Naive thymus-derived CD4-positive, alpha-beta T cell (primary cell): Measurements from ENCODE around the gene SKAP1. TPM values are rescaled to one million over a fixed set of nuclear protein-coding genes. Genes with fewer than 3 reads are reported as not detected.

ENCODE experiments used
- ATAC-seq: fragments of 150-1000 bp; cut with Tn5 transposase; 2 replicates; pipeline ENCODE4 v1.10.0; 2021; ENCODE audit warnings: mild to moderate bottlenecking, moderate library complexity
- CTCF ChIA-PET: fragments of 350-600 bp; sonication (Branson Sonifier 250); formaldehyde crosslinking; loops from one replicate; lab custom pipeline; 2021; ENCODE audit warnings: antibody characterized with exemption; lab: Charles Lee
- POLR2A ChIA-PET: fragments of 350-600 bp; sonication (Branson Sonifier 250); formaldehyde crosslinking; loops from one replicate; lab custom pipeline; 2021; ENCODE audit warnings: antibody characterized with exemption, inconsistent platforms; lab: Charles Lee
- DNase-seq, 9 donors: peaks; one replicate each; pipeline versions ENCODE4 v3.0.0 to v3.0.0-alpha.2; 2020 to 2022; ENCODE audit warnings: mixed read lengths in 1 of 9
- H3K27ac ChIP-seq: one replicate; pipeline ENCODE4 v1.7.0; 2013; ENCODE audit warnings: mild to moderate bottlenecking, low read depth, low read length, moderate library complexity
- H3K27me3 ChIP-seq, 2 donors: one replicate each; pipeline ENCODE4 v1.7.0; 2013; ENCODE audit warnings: low read length in 2 of 2, mild to moderate bottlenecking in 2 of 2, moderate library complexity in 2 of 2; ENCODE audit not compliant: control insufficient read depth in 2 of 2, insufficient read depth in 2 of 2
- H3K36me3 ChIP-seq, 3 experiments: 1 replicate in 2 of 3; 2 replicates in 1 of 3; pipeline ENCODE4 v1.7.0; 2013; ENCODE audit warnings: low read length in 3 of 3, mild to moderate bottlenecking in 3 of 3, moderate library complexity in 1 of 3; ENCODE audit not compliant: insufficient read depth in 3 of 3, control insufficient read depth in 2 of 3
- H3K4me1 ChIP-seq, 2 donors: one replicate each; pipeline ENCODE4 v1.7.0; 2013; ENCODE audit warnings: low read length in 2 of 2, mild to moderate bottlenecking in 2 of 2, moderate library complexity in 1 of 2; ENCODE audit not compliant: control insufficient read depth in 2 of 2, insufficient read depth in 2 of 2
- H3K4me3 ChIP-seq: 2 replicates; pipeline ENCODE4 v1.7.0; 2013; ENCODE audit warnings: mild to moderate bottlenecking, low read length
- H3K9me3 ChIP-seq, 3 experiments: 1 replicate in 2 of 3; 2 replicates in 1 of 3; pipeline ENCODE4 v1.7.0; 2013; ENCODE audit warnings: low read length in 3 of 3; ENCODE audit not compliant: control insufficient read depth in 2 of 3
- H3K27ac Mint-ChIP-seq, 9 donors: one replicate each; pipeline ENCODE4 v1.8.0; 2020 to 2022; ENCODE audit warnings: mixed read lengths in 9 of 9, mild to moderate bottlenecking in 8 of 9, moderate library complexity in 5 of 9, inconsistent platforms in 2 of 9
- H3K27me3 Mint-ChIP-seq, 5 donors: one replicate each; pipeline ENCODE4 v1.8.0; 2021 to 2022; ENCODE audit warnings: mixed read lengths in 5 of 5, mild to moderate bottlenecking in 1 of 5
- H3K36me3 Mint-ChIP-seq, 5 donors: one replicate each; pipeline ENCODE4 v1.8.0; 2020 to 2022; ENCODE audit warnings: mixed read lengths in 5 of 5, mild to moderate bottlenecking in 3 of 5, inconsistent platforms in 1 of 5
- H3K4me1 Mint-ChIP-seq, 7 donors: one replicate each; pipeline ENCODE4 v1.8.0; 2020 to 2022; ENCODE audit warnings: mixed read lengths in 7 of 7, mild to moderate bottlenecking in 3 of 7, inconsistent platforms in 1 of 7
- H3K4me3 Mint-ChIP-seq, 10 donors: one replicate each; pipeline ENCODE4 v1.8.0; 2020 to 2022; ENCODE audit warnings: mild to moderate bottlenecking in 10 of 10, mixed read lengths in 10 of 10, moderate library complexity in 6 of 10, inconsistent platforms in 2 of 10
- H3K9me3 Mint-ChIP-seq, 11 donors: one replicate each; pipeline ENCODE4 v1.8.0; 2020 to 2022; ENCODE audit warnings: mixed read lengths in 11 of 11, mild to moderate bottlenecking in 4 of 11, inconsistent platforms in 1 of 11, moderate library complexity in 1 of 11
- intact Hi-C, 2 donors: fragments of 100-400 bp; cut with micrococcal nuclease; formaldehyde crosslinking; loops; one replicate each; pipeline ENCODE4 v1.15.1; 2023
- polyA plus RNA-seq, 2 donors: library from polyadenylated mRNA; unstranded; fragments of 300-500 nt; fragmentation: Illumina TruSeq; gene quantifications; one replicate each; pipeline ENCODE4 v1.2.3, GENCODE V29; 2021
- total RNA-seq, 6 experiments: library from RNA in 5 of 6; stranded (reverse) in 5 of 6; gene quantifications; 1 replicate in 5 of 6; 2 replicates in 1 of 6; pipeline ENCODE4 v1.2.3 and lab custom pipeline; 2021 to 2026

SKAP1 gene
- total and polyA plus RNA-seq, 7 experiments from 2014 or later: 99.3 to 289 (median 109) TPM

GRCh38 chr17:48121923-48122664, 307.9 kb downstream of the SKAP1 start:
- Histone ChIP-seq H3K36me3 (peaks cover 3 to 44% (median 5%) of the 10 kb centered on the region in 3 experiments), H3K27me3 (no peaks in the 10 kb centered on the region), H3K4me3 (no peak overlapping the region), H3K9me3 (no peaks in the 10 kb centered on the region), H3K4me1 (no peaks in the 10 kb centered on the region), H3K27ac (no peak overlapping the region)
- peaks cover 0 to 28% (median 16%) of the 10 kb centered on the region in 5 donors for H3K36me3 Mint-ChIP-seq
- H3K9me3 Mint-ChIP-seq: no peaks in the 10 kb centered on the region
- no peak overlapping the region for H3K4me3 Mint-ChIP-seq
- DNase-seq (no peak), ATAC-seq (no peak)
- CTCF ChIA-PET: interaction anchor here (1.3 kb wide), 1 partner anchor 9 kb away, joined by 5 read pairs; no protein-coding TSS in a partner anchor
- peak overlapping the region in 1 of 9 donors; percentile 58 for H3K27ac Mint-ChIP-seq
- POLR2A ChIA-PET: no interaction called here
- peaks cover 0 to 4% (median 0%) of the 10 kb centered on the region in 7 donors for H3K4me1 Mint-ChIP-seq
- no peaks in the 10 kb centered on the region for H3K27me3 Mint-ChIP-seq
- intact Hi-C loops: no loop called here

- peaks cover 0 to 16% (median 0%) of the 10 kb centered on the region in 3 experiments for H3K36me3 ChIP-seq
- DNase-seq: peak; percentile 32 to 77 (median 64)
- H3K9me3 ChIP-seq: no peaks in the 10 kb centered on the region
- no peaks in the 10 kb centered on the region for H3K27me3 ChIP-seq
- Mint-ChIP-seq H3K9me3 (no peaks in the 10 kb centered on the region), H3K36me3 (peaks cover 0 to 18% (median 4%) of the 10 kb centered on the region in 5 donors), H3K4me3 (peak overlapping the region; percentile 55 to 82 (median 70)), H3K27me3 (no peaks in the 10 kb centered on the region), H3K4me1 (peaks cover 39 to 48% (median 41%) of the 10 kb centered on the region in 7 donors), H3K27ac (peak overlapping the region; percentile 84 to 97 (median 90))
- ChIA-PET POLR2A (interaction anchor here (0.6 to 1.5 kb wide), 3 partner anchors 11 to 30 kb away, joined by 3 to 5 read pairs (median 4); partner anchors contain the start of gene CBX1), CTCF (interaction anchor here (0.5 to 2.1 kb wide), 8 partner anchors 10 to 164 kb away, joined by 3 to 13 read pairs (median 4); no protein-coding TSS in a partner anchor)
- peak overlapping the region; percentile 37 for H3K4me3 ChIP-seq
- ATAC-seq: peak; percentile 90
- peaks cover 18 to 29% of the 10 kb centered on the region in 2 donors for H3K4me1 ChIP-seq
- H3K27ac ChIP-seq: no peak overlapping the region
- intact Hi-C loops: loop anchor here in 1 of 2 donors (1.0 to 2.0 kb wide), 3 partner anchors 14 to 33 kb away; no protein-coding TSS in a partner anchor
These were observed 316.8 kb downstream of the SKAP1 start for GRCh38 chr17:48113201-48113676.

DNA sequence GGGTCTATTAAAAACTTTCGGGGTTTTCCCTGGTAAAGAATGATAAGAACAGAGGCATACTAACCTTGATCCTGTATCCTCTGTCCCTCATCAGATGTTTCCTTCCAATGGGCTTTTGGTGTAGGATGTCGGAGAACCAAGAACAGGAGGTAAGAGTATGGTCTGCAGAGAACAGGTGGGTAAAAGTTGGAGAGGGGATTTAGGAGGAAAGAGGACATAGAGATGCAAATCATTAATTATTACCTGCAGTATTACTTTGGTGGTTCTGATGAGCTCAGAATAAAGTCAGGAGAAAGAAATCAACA, 318.1 kb downstream of the SKAP1 start:
- peaks cover 47 to 57% (median 51%) of the 10 kb centered on the region in 7 donors for H3K4me1 Mint-ChIP-seq
- Histone ChIP-seq H3K27ac (no peak overlapping the region), H3K36me3 (peaks cover 0 to 15% (median 0%) of the 10 kb centered on the region in 3 experiments), H3K27me3 (no peaks in the 10 kb centered on the region), H3K4me3 (no peak overlapping the region), H3K4me1 (peaks cover 25 to 30% of the 10 kb centered on the region in 2 donors), H3K9me3 (no peaks in the 10 kb centered on the region)
- H3K27ac Mint-ChIP-seq: peak overlapping the region; percentile 68 to 92 (median 85)
- H3K27me3 Mint-ChIP-seq: no peaks in the 10 kb centered on the region
- POLR2A ChIA-PET: interaction anchor here (0.8 to 1.3 kb wide), 3 partner anchors 9 to 67 kb away, joined by 3 to 4 read pairs (median 3); no protein-coding TSS in a partner anchor
- DNase-seq (no peak), ATAC-seq (no peak)
- CTCF ChIA-PET: interaction anchor here (1.7 to 2.1 kb wide), 3 partner anchors 18 to 162 kb away, joined by 4 to 13 read pairs (median 12); no protein-coding TSS in a partner anchor
- peak overlapping the region in 5 of 10 donors; percentile 17 to 63 (median 48) for H3K4me3 Mint-ChIP-seq
- intact Hi-C loops: loop anchor here in 1 of 2 donors (2.0 kb wide), 1 partner anchor 13 kb away; no protein-coding TSS in a partner anchor
- peaks cover 0 to 18% (median 0%) of the 10 kb centered on the region in 5 donors for H3K36me3 Mint-ChIP-seq
- H3K9me3 Mint-ChIP-seq: no peaks in the 10 kb centered on the region

DNA sequence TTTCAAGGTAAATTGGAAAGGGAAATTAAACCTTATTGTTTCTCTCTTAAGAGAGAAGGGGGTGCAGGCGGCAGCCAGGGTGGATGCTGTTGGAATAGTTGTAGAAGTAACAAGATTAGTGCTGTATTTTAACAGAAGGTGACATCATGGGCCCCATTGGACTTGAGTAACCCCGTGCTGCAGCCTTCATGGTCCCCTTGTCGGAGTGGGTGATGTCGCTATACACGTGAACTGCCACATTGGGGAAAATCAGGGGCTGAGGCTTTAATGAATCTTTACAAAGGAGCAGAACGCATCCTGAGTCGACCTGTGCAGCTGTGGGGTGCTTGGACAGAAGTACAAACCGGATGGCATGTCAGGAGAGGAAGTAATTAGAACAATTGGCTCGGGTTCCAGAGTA, 319.3 kb downstream of the SKAP1 start:
- Histone ChIP-seq H3K4me3 (no peak overlapping the region), H3K27me3 (no peaks in the 10 kb centered on the region), H3K4me1 (peaks cover 29 to 30% of the 10 kb centered on the region in 2 donors), H3K9me3 (no peaks in the 10 kb centered on the region), H3K27ac (no peak overlapping the region), H3K36me3 (peaks cover 0 to 12% (median 0%) of the 10 kb centered on the region in 3 experiments)
- no peaks in the 10 kb centered on the region for H3K27me3 Mint-ChIP-seq
- CTCF ChIA-PET: no interaction called here
- ATAC-seq (no peak), DNase-seq (no peak)
- POLR2A ChIA-PET: no interaction called here
- peaks cover 0 to 18% (median 0%) of the 10 kb centered on the region in 5 donors for H3K36me3 Mint-ChIP-seq
- peaks cover 0 to 1% (median 0%) of the 10 kb centered on the region in 11 donors for H3K9me3 Mint-ChIP-seq
- peaks cover 47 to 60% (median 54%) of the 10 kb centered on the region in 7 donors for H3K4me1 Mint-ChIP-seq
- intact Hi-C loops: no loop called here
- peak overlapping the region; percentile 44 to 86 (median 68) for H3K27ac Mint-ChIP-seq
- H3K4me3 Mint-ChIP-seq: peak overlapping the region in 5 of 10 donors; percentile 12 to 47 (median 21)

- Histone ChIP-seq H3K4me3 (peak within 1 kb of the TSS; percentile 97), H3K27me3 (no peaks in the 10 kb centered on the region), H3K27ac (peak within 1 kb of the TSS; percentile 89), H3K36me3 (peaks cover 0 to 7% (median 0%) of the 10 kb centered on the region in 3 experiments), H3K9me3 (no peaks in the 10 kb centered on the region), H3K4me1 (peaks cover 18 to 20% of the 10 kb centered on the region in 2 donors)
- H3K27ac Mint-ChIP-seq: peak within 1 kb of the TSS; percentile 89 to 96 (median 93)
- peaks cover 44 to 68% (median 62%) of the 10 kb centered on the region in 7 donors for H3K4me1 Mint-ChIP-seq
- H3K9me3 Mint-ChIP-seq: peaks cover 0 to 8% (median 0%) of the 10 kb centered on the region in 11 donors
- intact Hi-C loops: loop anchor here (1.0 to 10.0 kb wide), 8 partner anchors 59 to 1087 kb away; partner anchors contain the start of genes NFE2L1 (in 2 of the 2), ATP5MC1 (in 1 of the 2), CALCOCO2 (in 1 of the 2) and CDK5RAP3 (in 1 of the 2)
- peak within 1 kb of the TSS; percentile 92 to 99 (median 96) for H3K4me3 Mint-ChIP-seq
- H3K27me3 Mint-ChIP-seq: no peaks in the 10 kb centered on the region
- DNase-seq (peak; percentile 85 to 97 (median 94)), ATAC-seq (peak; percentile 96)
- POLR2A ChIA-PET: interaction anchor here (0.6 to 1.8 kb wide), 14 partner anchors 8 to 460 kb away, joined by 3 to 11 read pairs (median 5); partner anchors contain the start of genes KPNB1, NFE2L1 and PNPO
- CTCF ChIA-PET: interaction anchor here (1.2 to 2.2 kb wide), 5 partner anchors 10 to 82 kb away, joined by 3 to 7 read pairs (median 4); no protein-coding TSS in a partner anchor
- peaks cover 0 to 26% (median 0%) of the 10 kb centered on the region in 5 donors for H3K36me3 Mint-ChIP-seq
These were observed 322.6 kb downstream of the SKAP1 start, which contains the start of gene SNX11 for GRCh38 chr17:48107137-48108055. Gene SNX11 (plus strand): TSS chr17:48107766. CDS start chr17:48112044, 4,278 bp downstream.
